ENCODE results near the gene CYGB.

The CYGB gene

DNA sequence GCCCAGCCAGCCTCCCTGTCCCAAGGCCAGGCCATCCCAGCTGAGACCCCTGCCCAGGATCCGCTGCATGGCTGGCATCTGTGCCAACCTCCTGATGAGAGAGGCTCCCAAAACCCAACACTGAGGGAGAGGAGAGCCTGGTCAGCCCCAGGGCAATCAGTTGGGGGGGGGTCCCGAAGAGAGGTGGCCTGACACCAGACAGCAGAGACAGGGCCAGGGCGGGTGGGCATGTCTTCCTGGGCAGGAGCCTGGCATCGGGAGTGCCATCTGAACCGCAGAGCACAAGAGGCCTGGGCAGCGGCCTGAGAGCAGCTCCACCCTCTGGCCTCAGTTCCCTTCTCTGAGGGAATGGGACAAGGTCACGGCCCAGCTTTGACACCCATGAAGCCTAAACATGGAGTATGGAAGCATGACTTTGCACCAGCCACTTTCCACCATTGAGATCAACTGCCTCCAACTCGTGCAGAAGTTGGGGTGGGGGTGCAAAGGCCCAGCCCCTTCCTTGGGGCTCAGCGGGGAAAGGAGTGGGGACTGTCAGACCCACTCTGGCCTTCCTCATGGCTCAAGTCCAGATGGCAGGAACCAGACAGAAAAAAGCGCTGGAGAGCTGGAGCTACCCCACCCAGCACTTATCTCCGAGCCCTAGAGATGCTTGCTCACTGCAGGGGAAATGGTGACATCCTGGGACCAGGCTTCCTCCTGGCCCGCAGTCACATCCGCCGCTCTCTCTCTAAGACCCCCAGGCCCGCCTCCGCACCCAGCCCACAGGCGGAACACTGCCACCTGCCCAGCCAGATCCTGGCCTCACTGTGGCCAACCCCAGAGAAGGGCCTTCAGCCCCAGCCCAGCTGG is 46.0 kb downstream of the CYGB start:
- H3K9me3 ChIP-seq = no peaks in the 10 kb centered on the region
- H3K27ac ChIP-seq = peak overlapping the region; percentile 98
- H3K4me3 ChIP-seq (ENCODE audit: low read depth in 1 of 2, low read length in 1 of 2) = peak overlapping the region; percentile 59 to 62
- H3K36me3 ChIP-seq = peaks cover 8% of the 10 kb centered on the region
- TF ChIP-seq, protein P1, sequence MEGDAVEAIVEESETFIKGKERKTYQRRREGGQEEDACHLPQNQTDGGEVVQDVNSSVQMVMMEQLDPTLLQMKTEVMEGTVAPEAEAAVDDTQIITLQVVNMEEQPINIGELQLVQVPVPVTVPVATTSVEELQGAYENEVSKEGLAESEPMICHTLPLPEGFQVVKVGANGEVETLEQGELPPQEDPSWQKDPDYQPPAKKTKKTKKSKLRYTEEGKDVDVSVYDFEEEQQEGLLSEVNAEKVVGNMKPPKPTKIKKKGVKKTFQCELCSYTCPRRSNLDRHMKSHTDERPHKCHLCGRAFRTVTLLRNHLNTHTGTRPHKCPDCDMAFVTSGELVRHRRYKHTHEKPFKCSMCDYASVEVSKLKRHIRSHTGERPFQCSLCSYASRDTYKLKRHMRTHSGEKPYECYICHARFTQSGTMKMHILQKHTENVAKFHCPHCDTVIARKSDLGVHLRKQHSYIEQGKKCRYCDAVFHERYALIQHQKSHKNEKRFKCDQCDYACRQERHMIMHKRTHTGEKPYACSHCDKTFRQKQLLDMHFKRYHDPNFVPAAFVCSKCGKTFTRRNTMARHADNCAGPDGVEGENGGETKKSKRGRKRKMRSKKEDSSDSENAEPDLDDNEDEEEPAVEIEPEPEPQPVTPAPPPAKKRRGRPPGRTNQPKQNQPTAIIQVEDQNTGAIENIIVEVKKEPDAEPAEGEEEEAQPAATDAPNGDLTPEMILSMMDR (IDR thresholded peaks at IDR 0.05) = no peak
- H3K27me3 ChIP-seq = no peaks in the 10 kb centered on the region
- peaks cover 61 to 63% of the 10 kb centered on the region in 2 experiments for H3K4me1 ChIP-seq (ENCODE audit: control insufficient read depth in 1 of 2, insufficient read depth in 1 of 2, low read depth in 1 of 2, low read length in 1 of 2)

DNA sequence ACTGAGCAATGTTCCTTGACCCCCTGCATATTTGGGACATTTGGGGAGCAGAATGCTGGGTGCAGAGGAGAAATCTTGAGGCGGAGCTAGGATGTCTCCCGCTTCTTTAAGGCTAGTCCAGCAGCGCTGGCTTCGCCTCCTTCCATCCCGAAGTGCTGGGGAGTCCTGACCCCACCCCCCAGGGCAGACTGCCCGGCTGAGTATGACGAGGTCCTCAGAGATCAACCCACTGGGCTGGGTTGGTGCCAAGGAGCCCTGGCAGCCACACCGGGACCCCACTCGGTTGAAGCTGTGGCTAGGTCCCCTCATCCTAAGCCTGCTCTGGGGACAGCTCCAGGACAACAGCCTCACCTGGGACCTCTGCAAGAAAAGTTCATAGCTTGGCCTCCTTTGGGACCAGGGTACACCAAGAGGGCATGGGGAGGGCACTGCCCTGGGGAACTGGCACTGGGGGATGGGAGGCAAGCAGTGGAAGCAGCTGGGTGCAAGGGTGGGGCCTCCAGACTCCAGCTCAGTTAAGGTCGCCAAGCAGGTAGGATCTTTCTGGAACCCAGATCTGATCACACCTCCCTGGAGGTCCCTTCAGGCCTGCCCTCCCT is 47.3 kb downstream of the CYGB start:
- Histone ChIP-seq H3K4me3 (ENCODE audit: low read depth in 1 of 2, low read length in 1 of 2) (peak overlapping the region in 1 of 2 experiments; percentile 59), H3K9me3 (no peaks in the 10 kb centered on the region), H3K27me3 (no peaks in the 10 kb centered on the region), H3K27ac (peak overlapping the region; percentile 98), H3K4me1 (ENCODE audit: control insufficient read depth in 1 of 2, insufficient read depth in 1 of 2, low read depth in 1 of 2, low read length in 1 of 2) (peaks cover 69 to 70% of the 10 kb centered on the region in 2 experiments), H3K36me3 (peaks cover 8% of the 10 kb centered on the region)
- TF ChIP-seq, protein P1 (IDR thresholded peaks at IDR 0.05) = no peak

DNA sequence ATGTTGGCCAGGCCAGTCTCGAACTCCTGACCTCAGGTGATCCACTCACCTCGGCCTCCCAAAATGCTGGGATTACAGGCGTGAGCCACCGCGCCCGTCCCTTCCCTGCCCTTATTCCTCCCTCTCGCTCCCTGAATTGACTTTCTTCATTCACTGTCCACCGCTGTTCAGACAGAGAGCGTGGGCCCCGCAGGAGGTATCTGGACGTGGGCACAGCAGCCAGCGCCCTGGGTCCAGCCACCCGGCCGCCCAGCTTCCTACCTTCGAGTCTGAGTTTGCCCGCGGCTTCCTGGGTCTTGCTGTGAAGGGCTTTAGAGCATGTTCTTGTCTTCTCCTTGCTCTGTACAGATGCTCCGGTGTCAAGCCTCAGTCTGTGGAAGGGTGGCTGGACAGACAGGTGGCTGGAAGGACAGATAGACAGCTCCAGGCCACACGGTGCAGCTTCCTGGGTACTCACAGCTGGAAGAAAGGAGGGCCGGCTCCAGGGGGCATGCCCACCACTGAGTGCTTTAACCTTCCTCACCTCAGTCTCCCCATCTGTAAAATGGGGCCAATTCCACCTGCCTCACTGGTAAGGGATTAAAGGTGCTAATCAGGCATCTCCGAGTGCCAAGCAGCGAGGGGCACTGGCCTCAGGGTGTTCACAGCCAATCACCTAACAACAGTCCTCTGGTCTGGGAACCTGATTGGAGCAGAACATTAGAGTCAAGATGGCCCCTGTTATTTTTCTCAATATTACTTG is 49.9 kb downstream of the CYGB start:
- no peaks in the 10 kb centered on the region for H3K27me3 ChIP-seq
- peaks cover 66 to 67% of the 10 kb centered on the region in 2 experiments for H3K4me1 ChIP-seq (ENCODE audit: control insufficient read depth in 1 of 2, insufficient read depth in 1 of 2, low read depth in 1 of 2, low read length in 1 of 2)
- H3K4me3 ChIP-seq (ENCODE audit: low read depth in 1 of 2, low read length in 1 of 2) = no peak overlapping the region

DNA sequence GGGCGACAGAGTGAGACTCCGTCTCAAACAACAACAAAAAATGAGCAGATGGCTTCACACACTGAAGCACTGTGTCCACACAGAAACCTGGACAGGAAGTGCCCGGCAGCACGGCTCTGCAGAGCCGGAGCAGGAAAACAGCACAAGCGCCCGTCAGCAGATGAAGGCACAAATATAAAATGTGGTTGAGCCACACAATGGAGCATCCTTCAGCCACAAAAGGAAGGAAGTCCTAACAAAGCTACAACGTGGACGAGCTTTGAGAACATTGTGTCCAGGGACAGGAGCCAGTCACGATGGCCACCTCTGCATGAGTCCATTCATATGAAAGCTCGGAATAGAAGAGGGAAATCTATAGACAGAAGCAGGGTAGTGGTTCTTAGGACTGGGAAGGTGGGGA is 51.9 kb downstream of the CYGB start:
- TF ChIP-seq, protein P1 (IDR thresholded peaks at IDR 0.05) = no peak
- H3K27ac ChIP-seq = peak overlapping the region; percentile 64
- H3K27me3 ChIP-seq = no peaks in the 10 kb centered on the region
- H3K9me3 ChIP-seq = no peaks in the 10 kb centered on the region
- no peak overlapping the region for H3K4me3 ChIP-seq (ENCODE audit: low read depth in 1 of 2, low read length in 1 of 2)
- peaks cover 46 to 50% of the 10 kb centered on the region in 2 experiments for H3K4me1 ChIP-seq (ENCODE audit: control insufficient read depth in 1 of 2, insufficient read depth in 1 of 2, low read depth in 1 of 2, low read length in 1 of 2)
- peaks cover 18% of the 10 kb centered on the region for H3K36me3 ChIP-seq

More for the DNA sequence above, 49.9 kb downstream of the CYGB start:
- TF ChIP-seq, protein P1 (IDR thresholded peaks at IDR 0.05) = no peak
- Histone ChIP-seq H3K27ac (no peak overlapping the region), H3K36me3 (peaks cover 8% of the 10 kb centered on the region), H3K9me3 (no peaks in the 10 kb centered on the region)

DNA sequence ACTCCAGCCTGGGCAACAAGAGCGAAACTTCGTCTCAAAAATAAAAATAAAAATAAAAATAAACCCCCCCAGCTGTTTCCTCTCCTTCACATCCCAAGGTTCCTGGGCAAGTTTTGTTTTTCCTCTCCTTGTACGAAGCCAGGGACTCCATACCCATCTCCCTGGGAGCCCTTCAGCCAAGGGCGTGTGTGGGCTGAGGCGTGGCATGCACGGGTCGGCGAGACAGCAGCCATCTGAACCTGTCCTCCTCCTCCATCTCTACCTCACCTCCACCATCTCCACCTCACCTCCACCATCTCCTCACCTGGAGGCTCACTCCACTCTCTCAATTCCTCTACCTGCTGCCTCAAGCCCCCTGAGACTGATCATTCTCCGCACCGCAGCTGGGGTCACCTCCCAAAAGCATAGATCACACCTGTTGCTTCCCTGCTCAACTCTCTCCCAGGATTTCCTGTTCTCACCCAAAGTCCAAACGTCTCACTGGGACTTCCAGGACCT is 53.2 kb downstream of the CYGB start:
- TF ChIP-seq, protein P1 (IDR thresholded peaks at IDR 0.05) = no peak
- H3K4me3 ChIP-seq (ENCODE audit: low read depth in 1 of 2, low read length in 1 of 2) = no peak overlapping the region
- no peaks in the 10 kb centered on the region for H3K9me3 ChIP-seq
- H3K27ac ChIP-seq = peak overlapping the region; percentile 67
- peaks cover 28% of the 10 kb centered on the region for H3K36me3 ChIP-seq
- H3K4me1 ChIP-seq (ENCODE audit: control insufficient read depth in 1 of 2, insufficient read depth in 1 of 2, low read depth in 1 of 2, low read length in 1 of 2) = peaks cover 35 to 38% of the 10 kb centered on the region in 2 experiments
- no peaks in the 10 kb centered on the region for H3K27me3 ChIP-seq
